Measurements from ENCODE around the gene HOXB9.

Gene HOXB9

DNA sequence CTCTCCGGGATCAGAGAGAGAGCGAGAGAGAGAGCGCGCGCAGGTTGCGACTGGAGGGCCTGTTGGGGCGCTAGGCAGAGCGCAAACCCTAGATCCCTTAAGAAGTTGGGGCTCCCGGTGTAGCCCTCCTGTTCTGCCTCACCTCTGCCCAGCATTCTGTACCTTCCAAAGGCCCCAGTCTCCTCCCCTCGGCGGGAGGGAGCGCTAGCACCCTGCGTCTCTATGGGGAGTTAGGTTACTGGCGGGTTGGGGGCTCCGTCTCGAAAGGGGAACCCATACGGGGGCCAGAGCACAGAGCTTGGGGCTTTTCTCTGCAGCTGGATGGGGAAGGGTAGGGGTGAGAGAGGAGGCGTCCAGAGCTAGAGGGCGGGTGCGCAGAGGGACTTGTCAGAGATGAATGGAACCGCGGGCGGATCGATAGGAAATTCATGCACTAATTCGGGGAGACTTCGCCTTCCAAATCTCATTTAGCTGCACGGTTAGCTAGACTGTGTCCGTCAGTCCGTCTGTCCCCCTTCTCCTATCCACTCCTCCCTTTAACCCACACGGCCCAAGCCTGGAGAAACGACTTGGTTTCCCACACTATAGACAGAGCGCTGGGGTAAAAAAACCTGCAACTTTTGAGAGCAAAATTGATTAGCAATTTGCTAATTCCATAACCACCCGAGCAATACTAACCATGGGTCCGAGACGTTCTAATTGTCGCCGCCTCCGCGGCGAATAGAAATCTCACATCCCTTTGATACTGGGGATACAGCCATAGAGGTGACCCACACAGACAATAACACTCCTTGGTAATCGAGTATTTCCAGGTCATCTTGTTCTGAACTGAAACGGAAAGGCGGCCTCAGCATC, 47.3 kb downstream of the HOXB9 start:
- no peak for DNase-seq

DNA sequence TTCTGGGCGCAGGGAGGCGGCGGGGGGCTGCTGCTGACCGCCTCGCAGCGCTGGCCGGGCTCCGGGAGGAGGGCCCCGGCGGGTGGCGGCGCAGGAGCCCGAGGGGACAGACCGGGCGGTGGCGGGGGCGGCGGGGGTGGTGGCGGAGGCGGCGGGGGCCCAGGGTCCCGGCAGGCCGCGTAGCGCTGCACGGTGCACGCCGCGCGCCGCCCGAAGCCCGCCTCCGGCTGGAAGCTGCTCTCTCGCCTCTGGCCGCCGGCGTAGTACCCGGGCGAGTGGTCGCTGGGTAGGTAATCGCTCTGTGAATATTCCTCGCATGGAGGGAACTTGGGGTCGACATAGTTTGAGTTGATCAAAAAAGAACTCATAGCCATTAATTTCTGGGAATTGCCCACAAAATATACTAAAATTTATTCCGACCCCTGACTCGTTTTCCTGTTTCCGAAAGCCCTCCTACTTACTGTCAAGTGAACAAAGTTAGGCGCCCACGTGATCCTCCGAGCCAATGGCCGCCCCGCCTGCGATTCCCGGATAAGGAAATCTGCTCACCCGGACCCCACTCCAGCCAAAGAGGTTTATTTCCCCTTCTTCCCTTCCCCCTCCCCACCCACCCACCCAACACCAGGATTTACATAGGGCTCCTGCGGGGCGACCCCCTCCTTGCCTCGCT, 48.1 kb downstream of the HOXB9 start, which contains the start of gene HOXB4:
HOXB4 (minus strand) TSS at position 405 of the 670 bp plus-strand sequence; CDS start at position 374, 31 bp downstream.
- peak; percentile 76 for DNase-seq

GRCh38 chr17:48577330-48577945, 48.7 kb downstream of the HOXB9 start:
- DNase-seq: no peak

GRCh38 chr17:48576479-48577309, 49.5 kb downstream of the HOXB9 start:
- no peak for DNase-seq

- DNase-seq: no peak
These were observed 50.3 kb downstream of the HOXB9 start for GRCh38 chr17:48575673-48576478.

- DNase-seq: no peak
These were observed 51.0 kb downstream of the HOXB9 start for GRCh38 chr17:48575066-48575582.

DNA sequence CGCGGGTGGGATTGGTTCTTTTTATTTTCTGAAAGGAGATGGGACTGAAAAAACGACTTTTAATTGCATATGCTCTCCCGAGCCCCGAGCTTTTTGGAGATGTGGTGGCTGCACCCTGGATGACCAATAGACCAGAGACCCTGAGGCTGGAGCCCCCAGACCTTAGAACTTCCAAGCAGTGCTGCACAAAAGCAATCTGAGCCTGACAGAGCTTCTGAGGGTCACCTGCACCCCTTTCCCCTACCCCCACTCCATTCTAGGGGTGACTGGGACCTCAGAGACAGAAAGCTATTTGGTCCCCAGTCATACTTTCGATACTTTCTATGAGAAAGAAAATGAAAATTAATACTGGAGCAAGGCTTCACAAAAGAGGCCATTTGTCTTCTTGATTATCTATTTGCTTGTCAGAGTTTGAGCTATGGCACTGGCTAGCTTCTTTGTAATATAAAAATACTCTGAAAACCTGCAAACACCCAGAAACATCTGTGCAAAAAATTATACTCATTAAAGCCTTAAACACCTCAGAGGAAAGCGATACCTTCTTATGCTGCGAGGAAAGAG, 51.6 kb downstream of the HOXB9 start:
- no peak for DNase-seq

DNA sequence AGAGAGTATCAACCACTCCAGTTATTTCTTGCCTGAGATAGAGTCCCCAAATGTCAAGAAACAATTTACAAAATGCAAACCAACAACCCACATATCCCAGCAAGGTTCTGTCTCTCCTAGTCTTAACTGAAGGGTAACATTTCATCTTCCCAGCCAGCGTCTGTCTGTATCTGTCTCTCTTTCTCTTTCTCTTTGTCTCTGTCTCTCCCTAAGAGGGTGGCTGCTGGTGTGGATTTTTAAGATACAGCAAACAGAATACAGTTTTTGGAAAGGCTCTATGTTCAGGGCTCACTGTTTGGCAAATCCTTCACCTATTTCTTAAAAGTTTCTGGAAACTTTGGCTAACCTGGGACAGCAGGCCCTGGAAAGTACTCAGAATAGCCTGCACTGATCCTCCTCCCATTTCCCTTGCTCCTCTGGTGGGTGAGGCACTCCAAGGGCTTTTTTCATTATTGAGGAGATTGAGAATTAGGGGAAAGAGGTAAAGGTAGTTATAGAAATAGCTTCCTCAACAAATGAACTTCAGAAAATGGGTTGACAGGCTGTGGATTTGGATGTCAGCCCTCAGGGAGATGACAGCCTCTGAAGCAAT, 54.2 kb downstream of the HOXB9 start:
- DNase-seq: no peak
